ENCODE results near the gene SLC47A2.

SLC47A2 gene

GRCh38 chr17:19725486-19725885 lies 9.1 kb upstream of the SLC47A2 start:
- no peak for DNase-seq

GRCh38 chr17:19724501-19725420 lies 8.4 kb upstream of the SLC47A2 start:
- DNase-seq = peak in 1 of 4 experiments; percentile 35

GRCh38 chr17:19723964-19724363 lies 7.6 kb upstream of the SLC47A2 start:
- DNase-seq = no peak

GRCh38 chr17:19720631-19721426 lies 4.4 kb upstream of the SLC47A2 start:
- DNase-seq = no peak

- no peak for DNase-seq
Measured at GRCh38 chr17:19720210-19720475, 3.8 kb upstream of the SLC47A2 start.

GRCh38 chr17:19719355-19720209 lies 3.2 kb upstream of the SLC47A2 start:
- DNase-seq = no peak

GRCh38 chr17:19718613-19719354 lies 2.4 kb upstream of the SLC47A2 start:
- DNase-seq = no peak

GRCh38 chr17:19718041-19718612 lies 1.7 kb upstream of the SLC47A2 start:
- DNase-seq = no peak

GRCh38 chr17:19717411-19717908 lies 1.1 kb upstream of the SLC47A2 start:
- DNase-seq = no peak

GRCh38 chr17:19717031-19717360 lies 612 bp upstream of the SLC47A2 start:
- DNase-seq = no peak

- no peak for DNase-seq
Measured at GRCh38 chr17:19714542-19715411, 1.6 kb downstream of the SLC47A2 start.

- no peak for DNase-seq
Measured at GRCh38 chr17:19713901-19714361, 2.5 kb downstream of the SLC47A2 start.

- no peak for DNase-seq
Measured at GRCh38 chr17:19713462-19713861, 2.9 kb downstream of the SLC47A2 start.

- DNase-seq = no peak
Measured at GRCh38 chr17:19712436-19713004, 3.9 kb downstream of the SLC47A2 start.

- no peak for DNase-seq
Measured at GRCh38 chr17:19709841-19710240, 6.5 kb downstream of the SLC47A2 start.

- DNase-seq = no peak
Measured at GRCh38 chr17:19708431-19709175, 7.8 kb downstream of the SLC47A2 start.

GRCh38 chr17:19707728-19708221 lies 8.6 kb downstream of the SLC47A2 start:
- DNase-seq = no peak

- no peak for DNase-seq
Measured at GRCh38 chr17:19706791-19707727, 9.3 kb downstream of the SLC47A2 start.
